ENCODE measurements around the gene PIWIL4. TPM values are rescaled to one million over a fixed set of nuclear protein-coding genes. Genes with fewer than 3 reads are reported as not detected.
"Not testable (repeated sequence)": the region's sequence is repeated elsewhere in the genome, so short reads cannot be mapped to it uniquely, and the experiment has no call there.

Gene PIWIL4
- polyA plus RNA-seq, 1 donor from 2014 or later: 0.28 TPM

- Mint-ChIP-seq H3K4me1 (peaks cover 10 to 19% (median 18%) of the 10 kb centered on the region in 3 donors), H3K9me3 (no peaks in the 10 kb centered on the region), H3K4me3 (peak within 1 kb of the TSS; percentile 95 to 99 (median 98)), H3K27ac (peak within 1 kb of the TSS; percentile 82 to 98 (median 95)), H3K27me3 (no peaks in the 10 kb centered on the region), H3K36me3 (no peaks in the 10 kb centered on the region)
These were observed 23.2 kb upstream of the PIWIL4 start, which contains the start of gene FUT4 for GRCh38 chr11:94543695-94544645. FUT4 (plus strand) TSS chr11:94543921; CDS start chr11:94544134, 213 bp downstream.

GRCh38 chr11:94544646-94545263, 22.4 kb upstream of the PIWIL4 start:
- Mint-ChIP-seq H3K4me1 (peaks cover 10 to 19% (median 18%) of the 10 kb centered on the region in 3 donors), H3K4me3 (peak overlapping the region in 3 of 4 donors; percentile 63 to 91 (median 91)), H3K27me3 (no peaks in the 10 kb centered on the region), H3K27ac (no peak overlapping the region), H3K36me3 (no peaks in the 10 kb centered on the region), H3K9me3 (no peaks in the 10 kb centered on the region)

- peaks cover 11 to 22% (median 18%) of the 10 kb centered on the region in 3 donors for H3K4me1 Mint-ChIP-seq
These were observed 21.7 kb upstream of the PIWIL4 start for GRCh38 chr11:94545264-94546161.

GRCh38 chr11:94546162-94546470, 21.1 kb upstream of the PIWIL4 start:
- Mint-ChIP-seq H3K4me3 (peak overlapping the region; percentile 18 to 77 (median 52)), H3K4me1 (peaks cover 12 to 23% (median 18%) of the 10 kb centered on the region in 3 donors), H3K27ac (no peak overlapping the region), H3K36me3 (peaks cover 3% of the 10 kb centered on the region), H3K9me3 (no peaks in the 10 kb centered on the region), H3K27me3 (no peaks in the 10 kb centered on the region)

More at GRCh38 chr11:94545264-94546161, 21.7 kb upstream of the PIWIL4 start:
- Mint-ChIP-seq H3K9me3 (no peaks in the 10 kb centered on the region), H3K27ac (peak overlapping the region in 1 of 3 donors; percentile 62), H3K36me3 (peaks cover 2% of the 10 kb centered on the region), H3K4me3 (peak overlapping the region; percentile 42 to 91 (median 77)), H3K27me3 (no peaks in the 10 kb centered on the region)

- peak overlapping the region in 2 of 4 donors; percentile 6 to 42 for H3K4me3 Mint-ChIP-seq
- H3K27me3 Mint-ChIP-seq: no peaks in the 10 kb centered on the region
- no peak overlapping the region for H3K27ac Mint-ChIP-seq
- H3K4me1 Mint-ChIP-seq: peaks cover 12 to 23% (median 18%) of the 10 kb centered on the region in 3 donors
- no peaks in the 10 kb centered on the region for H3K9me3 Mint-ChIP-seq
- peaks cover 3% of the 10 kb centered on the region for H3K36me3 Mint-ChIP-seq
These were observed 20.3 kb upstream of the PIWIL4 start for GRCh38 chr11:94546886-94547285.

GRCh38 chr11:94549146-94549545, 18.0 kb upstream of the PIWIL4 start:
- H3K4me1 Mint-ChIP-seq: peaks cover 5 to 15% (median 6%) of the 10 kb centered on the region in 3 donors
- H3K4me3 Mint-ChIP-seq: no peak overlapping the region
- no peak overlapping the region for H3K27ac Mint-ChIP-seq
- H3K27me3 Mint-ChIP-seq: no peaks in the 10 kb centered on the region
- H3K9me3 Mint-ChIP-seq: no peaks in the 10 kb centered on the region
- H3K36me3 Mint-ChIP-seq: peaks cover 3% of the 10 kb centered on the region

GRCh38 chr11:94550513-94550912, 16.7 kb upstream of the PIWIL4 start:
- Mint-ChIP-seq H3K27ac (no peak overlapping the region), H3K4me1 (peaks cover 5 to 13% (median 6%) of the 10 kb centered on the region in 3 donors), H3K27me3 (no peaks in the 10 kb centered on the region), H3K9me3 (no peaks in the 10 kb centered on the region), H3K4me3 (no peak overlapping the region), H3K36me3 (peaks cover 3% of the 10 kb centered on the region)

- no peaks in the 10 kb centered on the region for H3K27me3 Mint-ChIP-seq
- H3K4me3 Mint-ChIP-seq: no peak overlapping the region
- H3K27ac Mint-ChIP-seq: no peak overlapping the region
- H3K4me1 Mint-ChIP-seq: peaks cover 0 to 6% (median 1%) of the 10 kb centered on the region in 3 donors
- H3K9me3 Mint-ChIP-seq: no peaks in the 10 kb centered on the region
- H3K36me3 Mint-ChIP-seq: peaks cover 3% of the 10 kb centered on the region
These were observed 13.2 kb upstream of the PIWIL4 start for GRCh38 chr11:94553938-94554337.

GRCh38 chr11:94555752-94556329, 11.3 kb upstream of the PIWIL4 start:
- H3K4me1 Mint-ChIP-seq, H3K9me3 Mint-ChIP-seq, H3K27ac Mint-ChIP-seq, H3K4me3 Mint-ChIP-seq, H3K27me3 Mint-ChIP-seq, H3K36me3 Mint-ChIP-seq: not testable (repeated sequence)

- peaks cover 2% of the 10 kb centered on the region for H3K36me3 Mint-ChIP-seq
- no peak overlapping the region for H3K27ac Mint-ChIP-seq
- H3K4me3 Mint-ChIP-seq: no peak overlapping the region
- no peaks in the 10 kb centered on the region for H3K27me3 Mint-ChIP-seq
- H3K4me1 Mint-ChIP-seq: peaks cover 0 to 2% (median 0%) of the 10 kb centered on the region in 3 donors
- no peaks in the 10 kb centered on the region for H3K9me3 Mint-ChIP-seq
These were observed 9.7 kb upstream of the PIWIL4 start for GRCh38 chr11:94557421-94557820.

- peaks cover 0 to 2% (median 0%) of the 10 kb centered on the region in 3 donors for H3K4me1 Mint-ChIP-seq
- H3K4me3 Mint-ChIP-seq: no peak overlapping the region
- H3K27me3 Mint-ChIP-seq: no peaks in the 10 kb centered on the region
- peak overlapping the region in 1 of 3 donors; percentile 16 for H3K27ac Mint-ChIP-seq
- H3K36me3 Mint-ChIP-seq: peaks cover 2% of the 10 kb centered on the region
- no peaks in the 10 kb centered on the region for H3K9me3 Mint-ChIP-seq
These were observed 9.2 kb upstream of the PIWIL4 start for GRCh38 chr11:94557992-94558391.

- H3K4me3 Mint-ChIP-seq: no peak overlapping the region
- peak overlapping the region in 1 of 3 donors; percentile 16 for H3K27ac Mint-ChIP-seq
- peaks cover 0 to 2% (median 0%) of the 10 kb centered on the region in 3 donors for H3K4me1 Mint-ChIP-seq
- no peaks in the 10 kb centered on the region for H3K9me3 Mint-ChIP-seq
- peaks cover 2% of the 10 kb centered on the region for H3K36me3 Mint-ChIP-seq
- no peaks in the 10 kb centered on the region for H3K27me3 Mint-ChIP-seq
These were observed 8.7 kb upstream of the PIWIL4 start for GRCh38 chr11:94558468-94558867.

GRCh38 chr11:94558932-94559331, 8.2 kb upstream of the PIWIL4 start:
- H3K4me1 Mint-ChIP-seq: peaks cover 0 to 2% (median 0%) of the 10 kb centered on the region in 3 donors
- H3K27ac Mint-ChIP-seq: no peak overlapping the region
- no peak overlapping the region for H3K4me3 Mint-ChIP-seq
- H3K36me3 Mint-ChIP-seq: peaks cover 2% of the 10 kb centered on the region
- H3K27me3 Mint-ChIP-seq: no peaks in the 10 kb centered on the region
- H3K9me3 Mint-ChIP-seq: no peaks in the 10 kb centered on the region

GRCh38 chr11:94559361-94559760, 7.8 kb upstream of the PIWIL4 start:
- H3K36me3 Mint-ChIP-seq: peaks cover 2% of the 10 kb centered on the region
- no peak overlapping the region for H3K27ac Mint-ChIP-seq
- peaks cover 0 to 2% (median 0%) of the 10 kb centered on the region in 3 donors for H3K4me1 Mint-ChIP-seq
- H3K4me3 Mint-ChIP-seq: no peak overlapping the region
- no peaks in the 10 kb centered on the region for H3K27me3 Mint-ChIP-seq
- H3K9me3 Mint-ChIP-seq: no peaks in the 10 kb centered on the region
